Suprapubic skin (tissue), 4 donors: ENCODE measurements around the gene ABCC6.

Experiments
- CTCF ChIP-seq, 2 donors: fragments of 200-600 bp in 1 of 2; fragments of 450-650 bp in 1 of 2; sonication (generic) in 1 of 2; IDR thresholded peaks; one replicate each; pipeline ENCODE4 v1.5.1; 2016 to 2019; ENCODE audit warnings: antibody characterized with exemption in 2 of 2, mild to moderate bottlenecking in 1 of 2, moderate library complexity in 1 of 2
- POLR2A ChIP-seq, 2 donors: fragments of 450-650 bp; IDR thresholded peaks; one replicate each; pipeline ENCODE4 v1.6.1; 2017; ENCODE audit warnings: antibody characterized with exemption in 2 of 2, mild to moderate bottlenecking in 2 of 2, moderate library complexity in 2 of 2
- POLR2AphosphoS5 ChIP-seq, 3 donors: sonication (generic); formaldehyde crosslinking; IDR thresholded peaks; one replicate each; pipeline ENCODE4 v1.6.1; 2017; ENCODE audit warnings: antibody characterized with exemption in 3 of 3

GRCh38 chr16:16101585-16101984 lies 121.7 kb downstream of the ABCC6 start:
- TF ChIP-seq POLR2A (IDR thresholded peaks at IDR 0.05) (no peak), POLR2AphosphoS5 (IDR thresholded peaks at IDR 0.05) (no peak), CTCF (IDR thresholded peaks at IDR 0.05) (no peak)
